Activated T-cell treated with anti-CD3 and anti-CD28 coated beads for 24 hours (primary cell): Measurements from ENCODE around the gene LYAR.

ENCODE experiments used
- DNase-seq: peaks from one replicate; pipeline ENCODE4 v3.0.0-alpha.2; 2020; ENCODE audit warnings: low read depth

The LYAR gene

DNA sequence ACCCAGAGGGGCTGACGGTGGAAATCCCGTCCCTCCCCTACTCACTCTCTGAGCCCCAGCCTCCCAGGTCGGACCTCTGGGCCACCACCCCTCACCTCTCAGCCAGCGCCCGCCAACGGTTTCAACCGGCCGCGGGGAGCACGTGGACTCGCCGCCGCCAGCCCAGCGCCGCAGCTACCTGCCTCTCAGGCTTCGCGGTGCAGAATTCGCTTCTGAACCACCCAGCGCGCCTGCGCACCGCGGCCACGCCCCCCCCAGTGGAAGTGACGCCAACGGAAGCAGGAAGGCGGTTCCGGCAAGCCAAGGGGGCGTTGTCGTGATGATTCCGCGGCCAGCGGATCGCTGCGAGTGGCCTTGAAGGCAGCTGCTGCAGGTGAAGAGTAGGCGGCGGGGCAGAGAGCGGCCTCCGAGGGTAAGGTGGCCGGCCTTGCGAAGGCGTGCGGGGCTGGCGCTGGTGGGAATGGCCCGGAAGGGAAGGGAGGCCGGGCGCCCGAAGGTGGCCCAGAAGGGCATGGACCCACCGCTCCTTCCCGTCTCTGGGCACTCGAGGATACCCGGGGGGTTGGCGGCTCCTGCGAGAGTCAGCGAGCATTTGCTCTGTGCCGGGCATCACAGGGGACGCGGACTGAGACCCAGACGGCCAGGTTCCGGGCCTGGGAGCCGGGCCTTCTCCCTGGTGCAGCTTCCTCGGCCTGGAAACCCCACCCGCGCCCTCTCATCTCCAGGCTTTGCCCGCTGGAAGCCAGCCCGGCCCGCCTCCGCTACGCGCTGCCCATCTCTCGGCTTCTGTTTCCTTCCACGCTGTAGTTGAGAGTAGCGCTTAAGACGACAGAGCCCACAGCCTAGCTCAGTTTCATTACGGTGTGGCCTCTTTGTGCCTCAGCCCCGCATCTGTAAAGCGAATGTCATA is at the start of gene LYAR, which contains the start of gene ZBTB49:
LYAR (minus strand) TSS at position 214 of the 910 bp plus-strand sequence. CDS start 6,412 bp downstream, outside the sequence.
ZBTB49 (plus strand) TSS at position 311 of the 910 bp plus-strand sequence. CDS start 9,695 bp downstream, outside the sequence.
- peak; percentile 95 for DNase-seq

DNA sequence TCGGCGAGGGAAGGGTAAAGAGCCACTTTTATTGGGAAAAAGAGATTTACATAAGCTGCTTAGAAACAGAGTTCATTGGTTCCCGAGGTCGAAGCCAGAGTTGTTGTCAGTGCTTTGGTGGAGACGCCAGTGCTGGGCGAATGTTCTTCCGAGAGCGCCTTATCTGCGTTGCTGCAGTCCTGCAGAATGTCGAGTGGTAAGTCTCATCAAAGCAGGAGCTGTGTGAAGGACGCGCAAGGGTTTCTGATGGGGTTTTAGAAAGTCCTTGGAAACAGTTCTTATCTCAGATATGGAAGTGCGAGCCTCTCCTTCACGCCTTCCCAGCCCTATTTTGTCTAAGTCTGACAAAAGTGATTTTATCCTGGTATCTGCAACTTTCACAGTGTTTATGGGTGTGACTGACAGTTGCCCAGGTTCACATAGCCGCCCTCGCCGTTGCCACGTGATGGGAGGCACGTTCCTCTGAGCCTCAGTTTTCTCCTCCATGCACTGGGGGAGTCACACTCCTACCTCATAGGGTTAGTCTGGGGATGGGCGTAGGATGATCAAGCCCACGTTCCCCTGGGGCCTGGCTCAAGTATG is 49.6 kb upstream of the LYAR start:
- DNase-seq, result no peak

GRCh38 chr4:4338210-4339001 is 48.5 kb upstream of the LYAR start:
- DNase-seq, result no peak

DNA sequence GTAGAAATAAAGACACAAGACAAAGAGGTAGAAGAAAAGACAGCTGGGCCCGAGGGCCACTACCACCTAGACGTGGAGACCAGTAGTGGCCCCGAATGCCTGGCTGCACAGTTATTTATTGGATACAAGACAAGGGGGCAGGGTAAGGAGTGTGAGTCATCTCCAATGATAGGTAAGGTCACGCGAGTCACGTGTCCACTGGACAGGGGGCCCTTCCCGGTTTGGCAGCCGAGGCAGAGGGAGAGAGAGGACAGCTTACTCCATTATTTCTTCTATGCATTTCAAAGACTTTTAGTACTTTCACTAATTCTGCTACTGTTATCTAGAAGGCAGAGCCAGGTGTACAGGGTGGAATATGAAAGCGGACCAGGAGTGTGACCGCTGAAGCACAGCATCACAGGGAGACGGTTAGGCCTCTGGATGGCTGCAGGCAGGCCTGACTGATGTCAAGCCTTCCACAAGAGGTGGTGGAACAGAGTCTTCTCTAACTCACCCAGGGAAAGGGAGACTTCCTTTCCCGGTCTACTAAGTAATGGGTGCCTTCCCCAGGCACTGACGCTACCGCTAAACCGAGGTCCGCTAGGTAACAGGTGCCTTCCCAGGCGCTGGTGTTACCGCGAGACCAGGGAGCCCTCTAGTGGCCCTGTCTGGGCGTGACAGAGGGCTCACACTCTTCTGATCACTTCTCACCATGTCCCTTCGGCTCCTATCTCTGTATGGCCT is 45.0 kb upstream of the LYAR start:
- peak; percentile 62 for DNase-seq

- DNase-seq, result no peak
Observed at GRCh38 chr4:4333265-4333706, 43.3 kb upstream of the LYAR start.

DNA sequence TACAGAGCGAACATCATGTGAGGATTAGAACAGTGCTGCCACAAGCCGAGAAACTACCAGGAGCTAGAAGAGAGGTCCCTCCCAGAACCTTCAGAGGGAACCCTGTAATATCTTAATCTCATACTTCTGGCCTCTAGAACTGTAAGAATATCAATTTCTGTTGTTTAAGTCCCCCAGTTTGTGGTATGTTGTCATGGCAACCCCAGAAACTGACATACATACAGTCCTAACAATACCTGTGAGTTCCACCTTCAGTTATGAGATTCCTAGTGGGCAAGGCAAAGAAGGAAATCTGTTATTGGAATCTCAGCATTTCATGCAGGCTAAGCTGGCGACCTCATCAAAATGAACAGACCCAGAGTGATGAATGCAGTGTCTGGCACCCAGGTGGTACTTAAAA is 42.6 kb upstream of the LYAR start:
- no peak for DNase-seq

DNA sequence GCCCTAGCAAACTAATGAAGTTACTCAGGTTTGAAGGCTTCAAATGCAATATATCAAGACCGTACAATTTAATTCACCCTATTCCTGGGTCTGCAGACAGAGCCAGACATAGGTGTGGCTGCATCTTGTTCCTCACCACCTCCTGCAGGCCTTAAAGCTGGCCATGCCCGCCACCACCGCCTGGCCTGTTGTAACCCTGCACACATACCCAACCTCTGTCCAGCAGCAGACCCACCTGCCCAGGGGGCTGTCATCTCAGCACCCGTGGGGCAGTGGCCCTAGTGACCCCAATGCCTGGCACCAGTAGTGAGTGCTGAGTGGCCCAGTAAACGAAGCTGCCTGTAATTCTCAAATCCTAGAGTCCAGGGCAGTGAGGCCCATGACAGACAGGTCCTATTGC is 40.8 kb upstream of the LYAR start:
- DNase-seq, result no peak

GRCh38 chr4:4329496-4329895 is 39.5 kb upstream of the LYAR start:
- DNase-seq, result no peak

GRCh38 chr4:4328840-4329239 is 38.9 kb upstream of the LYAR start:
- DNase-seq, result no peak

DNA sequence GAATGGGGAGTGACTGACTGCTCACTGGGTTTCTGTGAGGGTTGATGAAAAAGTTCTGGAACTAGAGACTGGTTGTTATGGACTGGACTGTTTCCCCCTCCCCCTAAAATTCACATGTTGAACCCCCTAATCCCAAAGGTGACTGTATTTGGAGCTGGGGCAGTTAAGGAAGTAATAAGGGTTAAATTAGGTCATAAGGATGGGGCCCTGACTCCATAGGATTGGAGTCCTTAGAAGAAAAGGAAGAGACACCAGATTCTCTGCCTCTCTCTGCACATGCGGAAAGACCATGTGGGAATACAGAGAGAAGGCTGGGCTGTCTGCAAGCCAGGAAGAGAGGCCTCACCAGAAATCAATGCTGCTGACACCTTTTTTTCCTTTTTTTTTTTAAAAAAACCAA is 38.3 kb upstream of the LYAR start:
- no peak for DNase-seq

DNA sequence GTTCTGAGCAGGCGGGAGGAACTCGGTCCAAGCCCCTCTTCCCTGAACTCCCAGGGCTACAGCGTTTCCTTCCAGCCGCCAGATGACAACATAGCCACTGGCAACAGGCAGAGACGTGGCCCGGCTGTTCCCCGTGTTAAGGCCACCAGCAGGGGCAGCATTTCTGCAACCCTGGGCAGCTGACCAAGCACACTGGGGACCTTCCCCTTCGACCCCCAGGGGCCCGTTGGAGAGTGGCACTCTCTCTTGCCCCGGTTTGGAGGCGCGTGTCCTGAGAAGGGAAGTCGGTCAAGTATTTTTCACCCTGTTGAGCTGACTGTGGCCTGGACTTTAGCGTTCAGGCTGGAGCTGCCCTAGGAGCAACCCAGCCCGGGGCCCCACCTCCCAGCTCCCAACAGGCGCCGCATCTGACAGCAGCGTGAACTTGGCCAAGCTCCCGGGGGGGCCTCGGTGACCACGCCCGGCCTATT is 37.7 kb upstream of the LYAR start:
- no peak for DNase-seq

DNA sequence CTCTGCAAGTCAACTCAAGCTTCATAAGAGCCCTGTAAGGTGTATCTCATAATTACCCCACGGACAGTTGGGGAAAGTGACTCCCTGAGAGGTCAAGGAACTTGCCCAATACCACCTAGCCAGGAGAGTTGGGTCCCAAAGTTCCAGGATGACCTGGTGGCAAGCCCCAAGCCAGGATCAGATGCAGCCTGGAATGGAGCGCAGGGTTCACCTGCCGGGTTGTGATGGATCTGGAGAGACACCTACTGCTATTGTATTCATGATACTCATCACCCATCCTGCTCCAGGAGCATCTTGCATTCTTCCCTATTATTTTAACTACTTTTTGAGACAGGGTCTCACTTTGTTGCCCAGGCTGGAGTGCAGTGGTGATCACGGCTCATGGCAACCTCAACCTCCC is 36.2 kb upstream of the LYAR start:
- no peak for DNase-seq

DNA sequence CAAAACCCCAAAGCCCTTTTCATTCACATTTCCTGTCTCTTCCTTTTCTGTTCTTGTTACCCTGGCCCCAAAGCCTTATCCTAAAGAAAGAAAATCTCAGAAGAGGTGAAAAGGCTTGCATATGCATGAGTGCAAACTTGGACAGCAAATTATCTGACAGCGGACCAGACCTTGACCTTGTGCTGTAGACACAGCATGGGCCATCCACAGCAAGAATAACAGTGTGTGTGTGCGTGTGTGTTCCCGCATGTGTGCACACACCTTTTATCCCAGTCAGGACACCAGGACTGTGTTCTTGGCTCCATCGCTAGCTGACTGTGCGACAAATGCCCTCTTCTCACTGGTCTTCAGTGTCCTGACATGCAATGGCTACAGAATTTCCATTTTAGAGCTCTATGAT is 35.4 kb upstream of the LYAR start:
- no peak for DNase-seq

DNA sequence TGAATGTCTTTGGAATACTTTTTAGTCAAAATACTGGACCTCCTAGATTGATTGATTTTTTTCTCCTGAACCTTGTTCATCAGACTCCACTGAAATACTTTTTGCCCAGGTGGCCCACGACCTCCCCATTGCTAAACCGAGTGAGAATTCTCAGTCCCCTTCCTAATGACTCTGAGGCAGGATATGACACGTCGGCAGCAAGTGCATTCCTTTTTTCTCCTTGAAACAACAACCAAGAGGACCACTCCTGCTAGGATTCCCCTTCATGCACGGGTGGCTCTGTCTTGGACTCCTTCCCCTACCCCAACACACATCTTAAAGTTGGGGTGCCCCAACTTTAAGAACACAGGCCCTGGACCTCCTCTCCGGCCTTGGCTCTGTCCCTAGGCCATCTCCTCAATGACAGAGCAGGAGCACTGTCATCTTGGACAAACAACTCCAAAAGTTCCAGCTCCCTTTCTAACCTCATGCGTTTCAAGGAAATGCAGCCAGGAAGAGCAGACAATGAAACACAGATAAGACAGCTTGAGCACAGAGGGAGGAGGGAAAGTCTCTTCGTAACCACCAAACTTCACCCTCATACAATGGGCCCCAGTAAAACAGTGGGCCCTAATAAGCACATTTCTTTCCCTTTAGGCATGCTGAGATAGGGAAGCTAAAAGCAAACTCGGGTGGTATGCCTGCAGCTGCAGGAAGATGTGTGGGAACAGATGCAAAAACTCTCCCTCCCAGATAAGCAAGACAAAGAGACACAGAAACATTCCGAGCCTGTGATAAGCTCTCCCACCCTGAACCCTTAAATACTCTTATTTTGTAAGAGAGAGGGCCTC is 34.0 kb upstream of the LYAR start:
- no peak for DNase-seq

GRCh38 chr4:4321951-4322688 is 32.2 kb upstream of the LYAR start:
- no peak for DNase-seq

GRCh38 chr4:4320951-4321714 is 31.2 kb upstream of the LYAR start:
- DNase-seq, result no peak

DNA sequence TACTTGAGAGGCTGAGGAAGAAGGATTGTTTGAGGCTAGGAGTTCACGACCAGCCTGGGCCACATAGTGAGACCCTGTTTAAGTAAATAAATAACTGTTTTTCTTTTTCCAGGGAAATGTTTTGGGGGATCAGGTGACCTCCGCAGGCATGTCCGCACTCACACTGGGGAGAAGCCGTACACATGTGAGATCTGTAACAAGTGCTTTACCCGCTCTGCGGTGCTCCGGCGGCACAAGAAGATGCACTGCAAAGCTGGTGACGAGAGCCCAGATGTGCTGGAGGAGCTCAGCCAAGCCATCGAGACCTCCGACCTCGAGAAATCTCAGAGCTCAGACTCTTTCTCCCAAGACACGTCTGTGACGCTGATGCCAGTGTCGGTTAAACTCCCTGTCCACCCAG is 30.6 kb upstream of the LYAR start:
- DNase-seq, result no peak

GRCh38 chr4:4317496-4318232 is 27.7 kb upstream of the LYAR start:
- DNase-seq, result no peak

DNA sequence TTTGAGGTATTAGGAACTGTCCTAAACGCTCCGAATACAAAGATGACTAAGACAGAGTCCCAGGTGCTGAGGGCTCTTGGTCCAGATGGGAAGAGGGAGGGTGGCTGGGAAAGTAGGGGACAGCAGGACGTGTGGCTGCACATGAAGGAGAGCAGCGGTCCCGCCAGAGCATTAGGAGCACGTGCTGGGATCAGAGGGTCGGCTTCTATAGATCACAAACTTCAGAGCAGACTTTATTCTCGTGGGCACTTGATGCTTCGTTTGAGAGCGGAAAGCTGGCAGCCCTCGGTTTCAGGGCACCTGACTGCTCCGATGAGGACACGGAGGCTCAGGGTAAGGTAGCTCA is 26.2 kb upstream of the LYAR start:
- DNase-seq, result no peak
